IMR-90 (cell line): Measurements from ENCODE around the gene MYBPHL. TPM values are rescaled to one million over a fixed set of nuclear protein-coding genes. Genes with fewer than 3 reads are reported as not detected.

ENCODE experiments used
- ATAC-seq: fragments of 200-7000 bp; cut with Tn5 transposase; 2 replicates; pipeline ENCODE4 v1.9.1; 2020; ENCODE audit warnings: low read depth, mild to moderate bottlenecking, moderate library complexity
- BruUV-seq: library from RNA; stranded (reverse); fragments of 400-500 nt; replicated peaks from 2 replicates; lab custom pipeline; 2021; lab: Mats Ljungman, UMichigan
- CTCF ChIA-PET: fragments of 300-600 bp; formaldehyde crosslinking; extraction: SDS; loops from one replicate; lab custom pipeline; 2021; ENCODE audit warnings: antibody characterized with exemption; lab: Yijun Ruan, JAX
- POLR2A ChIA-PET: fragments of 300-600 bp; sonication (Branson Sonifier 250); formaldehyde crosslinking; loops from one replicate; lab custom pipeline; 2022; ENCODE audit warnings: antibody characterized with exemption; ENCODE audit not compliant: unreplicated experiment; lab: Charles Lee
- DNase-seq: peaks from one replicate; pipeline ENCODE4 v3.0.0; 2013
- H2AFZ ChIP-seq: replicated peaks from 2 replicates; pipeline ENCODE3; 2013; ENCODE audit warnings: low read length, mild to moderate bottlenecking; ENCODE audit not compliant: poor library complexity
- H2AK5ac ChIP-seq: 2 replicates; pipeline ENCODE4 v1.6.1; 2013; ENCODE audit warnings: low read depth, low read length, inconsistent platforms
- H2AK9ac ChIP-seq: replicated peaks from 2 replicates; pipeline ENCODE3; 2013; ENCODE audit warnings: mild to moderate bottlenecking, low read depth, low read length, moderate library complexity; ENCODE audit not compliant: poor library complexity
- H2BK120ac ChIP-seq: 2 replicates; pipeline ENCODE4 v1.6.1; 2013; ENCODE audit warnings: low read depth, low read length, inconsistent platforms
- H2BK15ac ChIP-seq: 3 replicates; pipeline ENCODE4 v1.6.1; 2013; ENCODE audit warnings: low read depth, low read length, inconsistent platforms
- H2BK20ac ChIP-seq: 2 replicates; pipeline ENCODE4 v1.6.1; 2013; ENCODE audit warnings: low read depth, mild to moderate bottlenecking, inconsistent platforms, low read length, moderate library complexity
- H2BK5ac ChIP-seq: 2 replicates; pipeline ENCODE4 v1.6.1; 2013; ENCODE audit warnings: mild to moderate bottlenecking, low read depth, low read length, inconsistent platforms; ENCODE audit not compliant: poor library complexity, severe bottlenecking
- H3K14ac ChIP-seq: replicated peaks from 2 replicates; pipeline ENCODE4 v1.6.1; 2013; ENCODE audit warnings: low read depth, low read length, inconsistent platforms
- H3K18ac ChIP-seq: 2 replicates; pipeline ENCODE4 v1.6.1; 2013; ENCODE audit warnings: low read depth, low read length, control low read depth
- H3K23ac ChIP-seq: 2 replicates; pipeline ENCODE4 v1.6.1; 2013; ENCODE audit warnings: low read depth, low read length, inconsistent platforms
- H3K27ac ChIP-seq: 2 replicates; pipeline ENCODE4 v1.5.1; 2013; ENCODE audit warnings: mild to moderate bottlenecking, control low read depth, low read length; ENCODE audit not compliant: insufficient read depth
- H3K27me3 ChIP-seq: 2 replicates; pipeline ENCODE4 v1.6.1; 2013; ENCODE audit warnings: low read length; ENCODE audit not compliant: control insufficient read depth, insufficient read depth
- H3K36me3 ChIP-seq: 2 replicates; pipeline ENCODE4 v1.6.1; 2013; ENCODE audit warnings: low read length, mixed read lengths; ENCODE audit not compliant: control insufficient read depth, insufficient read depth
- H3K4ac ChIP-seq: 2 replicates; pipeline ENCODE4 v1.6.1; 2013; ENCODE audit warnings: low read depth, low read length, inconsistent platforms
- H3K4me1 ChIP-seq: 2 replicates; pipeline ENCODE4 v1.6.1; 2013; ENCODE audit warnings: low read length, mixed read lengths; ENCODE audit not compliant: control insufficient read depth, insufficient read depth
- H3K4me2 ChIP-seq: 2 replicates; pipeline ENCODE4 v1.6.1; 2013; ENCODE audit warnings: low read depth, mild to moderate bottlenecking, control low read depth, low read length, moderate library complexity
- H3K4me3 ChIP-seq: 2 replicates; pipeline ENCODE4 v1.5.1; 2013; ENCODE audit warnings: low read depth, mild to moderate bottlenecking, control low read depth, low read length, moderate library complexity; ENCODE audit not compliant: insufficient read depth
- H3K56ac ChIP-seq: 2 replicates; pipeline ENCODE4 v1.6.1; 2013; ENCODE audit warnings: low read length, inconsistent platforms; ENCODE audit not compliant: insufficient read depth; ENCODE audit errors: extremely low read depth
- H3K79me1 ChIP-seq, 2 experiments: 2 replicates each; pipeline ENCODE4 v1.6.1; 2013; ENCODE audit warnings: low read length in 2 of 2, inconsistent platforms in 1 of 2, low read depth in 1 of 2
- H3K9ac ChIP-seq: 2 replicates; pipeline ENCODE4 v1.6.1; 2013; ENCODE audit warnings: low read depth, low read length, control low read depth
- H3K9me1 ChIP-seq: 2 replicates; pipeline ENCODE4 v1.6.1; 2013; ENCODE audit warnings: low read length, inconsistent platforms; ENCODE audit not compliant: insufficient read depth
- H3K9me3 ChIP-seq: 2 replicates; pipeline ENCODE4 v1.6.1; 2013; ENCODE audit warnings: low read length; ENCODE audit not compliant: control insufficient read depth, insufficient read depth
- H4K20me1 ChIP-seq: 2 replicates; pipeline ENCODE4 v1.6.1; 2013; ENCODE audit warnings: low read length, inconsistent platforms; ENCODE audit not compliant: insufficient read depth
- H4K5ac ChIP-seq: 2 replicates; pipeline ENCODE4 v1.6.1; 2013; ENCODE audit warnings: mild to moderate bottlenecking, low read depth, low read length, control low read depth
- H4K8ac ChIP-seq, 2 experiments: 2 replicates each; pipeline ENCODE4 v1.6.1; 2013; ENCODE audit warnings: low read depth in 2 of 2, low read length in 2 of 2, control low read depth in 1 of 2, inconsistent platforms in 1 of 2
- H4K91ac ChIP-seq: 2 replicates; pipeline ENCODE4 v1.6.1; 2013; ENCODE audit warnings: low read depth, low read length, inconsistent platforms; ENCODE audit not compliant: insufficient read depth
- CEBPB ChIP-seq: IDR thresholded peaks from 2 replicates; pipeline ENCODE4 v1.6.1; 2012; ENCODE audit warnings: low read depth, low read length, improper control_type of control experiment
- MAZ ChIP-seq: IDR thresholded peaks from 2 replicates; pipeline ENCODE4 v1.6.1; 2012; ENCODE audit warnings: low read depth, mild to moderate bottlenecking, low read length, improper control_type of control experiment, moderate library complexity, borderline replicate concordance
- MXI1 ChIP-seq: IDR thresholded peaks from 2 replicates; pipeline ENCODE4 v1.6.1; 2012; ENCODE audit warnings: low read depth, mild to moderate bottlenecking, low read length, moderate library complexity, borderline replicate concordance
- RCOR1 ChIP-seq: IDR thresholded peaks from 2 replicates; pipeline ENCODE4 v1.6.1; 2012; ENCODE audit warnings: mild to moderate bottlenecking, low read length, improper control_type of control experiment; ENCODE audit not compliant: insufficient replicate concordance
- SMC3 ChIP-seq: fragments of 150-350 bp; IDR thresholded peaks from 2 replicates; pipeline ENCODE4 v1.6.1; 2016; ENCODE audit warnings: low read depth, mild to moderate bottlenecking, antibody characterized with exemption, low read length, moderate library complexity
- WGBS, 2 experiments: methylation state at CpG; one replicate each; pipeline versions ENCODE4 v1.1.5 to v1.1.7; 2013; ENCODE audit warnings: missing lambda C conversion rate in 2 of 2; ENCODE audit not compliant: insufficient read length in 1 of 2; ENCODE audit errors: extremely low coverage in 2 of 2; 5-methylcytosine and 5-hydroxymethylcytosine counted together
- dilution Hi-C: fragments of 300-500 bp; cut with HindIII; formaldehyde crosslinking; loops from one replicate; pipeline ENCODE4 v1.14.3; 2018; ENCODE audit warnings: low sequenced_read_pairs; ENCODE audit not compliant: unreplicated experiment
- in situ Hi-C: fragments of 300-500 bp; cut with MboI; formaldehyde crosslinking; loops from 3 replicates; pipeline ENCODE4 v1.14.3; 2019; ENCODE audit warnings: low sequenced_read_pairs, inconsistent platforms, mixed read lengths
- intact Hi-C: fragments of 100-400 bp; cut with micrococcal nuclease; formaldehyde crosslinking; loops from 2 replicates; pipeline ENCODE4 v1.10.0; 2022
- polyA plus RNA-seq, 3 experiments: library from polyadenylated mRNA; depleted of rRNA; stranded (reverse); fragments of >200 nt; gene quantifications; 2 replicates each; pipeline ENCODE4 v1.2.3, GENCODE V29; 2012; ENCODE audit warnings: low replicate concordance in 1 of 3
- total RNA-seq: library from RNA; depleted of rRNA; stranded (reverse); fragments of >200 nt; gene quantifications from 2 replicates; pipeline ENCODE4 v1.2.3, GENCODE V29; 2012

MYBPHL gene
- total and polyA plus RNA-seq, 2 of the 4 experiments (the other 2 are of a cell fraction), result 0.07 TPM; not detected in 1

DNA sequence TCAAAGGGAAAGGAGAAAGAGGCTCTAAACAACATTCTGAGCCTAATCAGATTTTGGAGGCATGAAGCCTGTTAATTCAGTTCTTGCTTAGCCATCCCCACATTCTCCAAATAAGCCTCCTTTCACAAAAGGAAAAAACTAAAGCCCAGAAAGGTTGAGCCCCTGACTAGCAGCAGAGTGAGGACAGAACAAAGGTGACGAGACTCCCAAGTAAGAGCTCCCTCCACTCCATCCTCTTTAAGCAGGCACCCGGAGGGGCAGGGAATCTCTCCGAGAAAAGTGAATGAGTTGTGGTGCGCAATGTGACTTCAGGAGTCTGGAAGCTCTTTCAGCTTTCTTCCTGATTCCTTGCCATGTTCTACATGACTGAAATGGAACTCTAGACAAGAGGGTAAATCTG lies 43.4 kb upstream of the MYBPHL start:
- Histone ChIP-seq H3K4me2 (no peak overlapping the region), H2BK120ac (no peak overlapping the region), H3K36me3 (peaks cover 22% of the 10 kb centered on the region), H3K4ac (no peak overlapping the region), H2BK5ac (no peak overlapping the region), H3K14ac (no peak overlapping the region), H3K18ac (no peak overlapping the region), H3K9me3 (no peaks in the 10 kb centered on the region), H3K27ac (no peak overlapping the region), H2BK20ac (no peak overlapping the region), H4K20me1 (no peaks in the 10 kb centered on the region), H2BK15ac (no peak overlapping the region), H3K79me1 (0 out of 4 replicates have a peak, but pooled peaks cover 0 to 6% of the 10 kb centered on the region in 2 experiments), H4K8ac (no peak overlapping the region), H4K5ac (no peak overlapping the region), H3K27me3 (no peaks in the 10 kb centered on the region), H3K9me1 (peaks cover 2% of the 10 kb centered on the region; the same call in 1 of the 2 replicates), H3K23ac (no peak overlapping the region), H2AFZ (no peak overlapping the region), H2AK9ac (no peak overlapping the region), H3K4me1 (no peaks in the 10 kb centered on the region), H3K9ac (no peak overlapping the region), H2AK5ac (no peak overlapping the region), H4K91ac (no peak overlapping the region), H3K56ac (no peak overlapping the region), H3K4me3 (no peak overlapping the region)
- WGBS, 2 experiments, result no CpG with 5 or more reads among the region's 4 CpGs
- no TSS peak for BruUV-seq
- no peak for DNase-seq
- ChIA-PET CTCF (no interaction called here), POLR2A (no interaction called here)
- in situ Hi-C loops, result no loop called here
- dilution Hi-C loops, result no loop called here
- intact Hi-C loops, result loop anchor here (5.0 kb wide), 1 partner anchor 38 kb away; no protein-coding TSS in a partner anchor
- no peak for ATAC-seq
- TF ChIP-seq MXI1, result no peak
- no peak for TF ChIP-seq RCOR1
- no peak for TF ChIP-seq SMC3
- no peak for TF ChIP-seq CEBPB
- TF ChIP-seq MAZ, result no peak
